Stimulated activated CD8-positive, alpha-beta memory T cell treated with anti-CD3 and anti-CD28 coated beads, Interleukin-12 subunit alpha, Interleukin-12 subunit beta, amount 100 ng/mL, for 24 hours (primary cell): ENCODE measurements around the gene EMC9.
"Not testable (repeated sequence)": the region's sequence is repeated elsewhere in the genome, so short reads cannot be mapped to it uniquely, and the experiment has no call there.

Source experiments
- DNase-seq: peaks from one replicate; pipeline ENCODE4 v3.0.0-alpha.2; 2020; ENCODE audit errors: extremely low read depth

EMC9 gene

GRCh38 chr14:24108336-24108874 lies 33.0 kb downstream of the EMC9 start:
- no peak for DNase-seq

- no peak for DNase-seq
These were observed 34.6 kb downstream of the EMC9 start for GRCh38 chr14:24106672-24107271.

GRCh38 chr14:24105609-24106239 lies 35.7 kb downstream of the EMC9 start:
- DNase-seq: not testable (repeated sequence)

GRCh38 chr14:24103451-24103850 lies 37.9 kb downstream of the EMC9 start:
- DNase-seq: no peak

DNA sequence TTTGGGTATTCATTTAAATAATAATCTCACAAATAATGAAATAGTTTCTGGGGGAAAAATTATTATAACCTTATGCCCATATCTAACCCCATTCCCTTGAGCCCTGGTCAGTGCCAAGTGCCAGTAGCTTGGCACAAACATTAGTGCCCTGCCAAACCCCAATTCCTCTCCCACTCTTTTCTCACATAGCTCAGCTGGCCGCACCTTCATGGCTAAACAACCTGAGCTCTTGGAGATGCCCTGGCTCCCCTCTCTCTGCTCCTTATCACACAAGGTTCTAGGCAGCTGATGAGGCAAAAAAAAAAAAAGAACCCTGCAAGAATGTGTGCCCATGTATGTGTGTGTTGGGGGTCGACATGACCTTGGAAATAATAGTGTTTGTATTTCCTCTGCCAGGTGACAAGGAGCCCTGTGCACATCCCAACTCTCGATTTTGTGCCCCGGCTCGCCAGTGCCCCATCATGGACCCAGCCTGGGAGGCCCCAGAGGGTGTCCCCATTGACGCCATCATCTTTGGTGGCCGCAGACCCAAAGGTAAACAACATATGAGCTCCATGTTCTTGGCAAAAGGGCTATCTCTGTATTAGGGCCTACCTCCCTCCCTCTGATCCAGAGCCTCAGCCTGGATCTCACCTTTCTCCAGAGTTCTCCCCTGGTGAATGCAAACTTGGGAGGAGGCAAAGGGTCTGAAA lies 38.9 kb downstream of the EMC9 start:
- no peak for DNase-seq

- no peak for DNase-seq
These were observed 40.4 kb downstream of the EMC9 start for GRCh38 chr14:24100982-24101494.

DNA sequence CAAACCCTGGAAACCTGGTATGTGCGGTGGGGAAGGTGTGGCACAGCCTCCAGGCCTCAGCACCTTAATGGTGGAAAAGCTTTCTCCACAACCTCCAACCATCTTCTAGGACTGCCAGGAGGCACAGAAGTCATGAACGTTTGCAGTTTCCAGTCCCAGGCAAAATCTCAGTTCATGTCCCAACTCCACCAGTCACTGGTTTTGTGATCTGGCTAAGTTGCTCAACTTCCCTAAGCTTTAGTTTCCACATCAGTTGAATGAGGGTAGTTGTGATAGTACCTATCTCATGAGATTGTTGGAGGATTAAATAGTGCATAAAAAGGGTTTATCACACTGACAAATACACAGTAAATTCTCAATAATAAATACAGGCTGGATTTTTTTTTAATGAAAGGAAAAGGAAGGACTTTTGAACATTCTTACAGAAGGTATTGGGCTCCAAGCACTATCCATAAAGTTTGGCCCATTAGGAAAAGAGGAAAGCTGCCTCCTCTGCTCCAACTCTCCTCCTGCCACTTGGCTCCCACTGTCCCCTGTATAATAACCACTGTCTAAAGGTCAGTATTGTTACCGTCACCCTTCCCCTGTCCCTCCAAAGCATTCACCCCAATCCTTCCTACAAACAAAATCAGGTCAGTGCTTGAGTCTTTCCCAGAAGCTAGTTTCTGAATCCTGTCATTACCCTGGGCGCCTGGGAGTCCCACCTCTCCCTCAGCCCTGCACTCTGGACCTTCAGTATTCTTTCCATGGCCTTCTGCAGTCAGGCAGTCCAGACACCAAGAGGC lies 41.0 kb downstream of the EMC9 start:
- no peak for DNase-seq

GRCh38 chr14:24098927-24099813 lies 42.2 kb downstream of the EMC9 start:
- no peak for DNase-seq

DNA sequence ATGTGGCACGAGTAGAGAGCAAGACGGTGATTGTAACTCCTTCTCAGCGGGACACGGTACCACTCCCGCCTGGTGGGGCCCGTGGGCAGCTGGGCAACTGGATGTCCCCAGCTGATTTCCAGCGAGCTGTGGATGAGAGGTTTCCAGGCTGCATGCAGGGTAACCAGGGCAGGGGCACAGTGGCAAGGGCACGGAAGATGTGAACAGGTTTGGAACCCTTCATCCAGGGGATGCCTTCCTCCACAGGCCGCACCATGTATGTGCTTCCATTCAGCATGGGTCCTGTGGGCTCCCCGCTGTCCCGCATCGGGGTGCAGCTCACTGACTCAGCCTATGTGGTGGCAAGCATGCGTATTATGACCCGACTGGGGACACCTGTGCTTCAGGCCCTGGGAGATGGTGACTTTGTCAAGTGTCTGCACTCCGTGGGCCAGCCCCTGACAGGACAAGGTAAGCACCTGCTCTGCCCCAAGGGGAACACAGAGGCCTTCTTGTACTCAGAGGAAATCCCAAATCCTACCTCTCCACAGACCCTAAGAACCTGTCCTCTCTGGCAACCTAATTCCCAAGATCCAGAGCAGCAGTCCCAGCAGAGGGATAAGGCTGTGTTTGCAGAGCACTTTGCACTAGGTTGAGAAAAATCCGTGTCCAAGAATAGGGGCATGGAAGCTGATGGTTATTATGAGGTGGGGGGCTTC lies 43.0 kb downstream of the EMC9 start:
- DNase-seq: no peak

- DNase-seq: no peak
These were observed 44.7 kb downstream of the EMC9 start for GRCh38 chr14:24096545-24097181.

GRCh38 chr14:24095271-24096068 lies 45.9 kb downstream of the EMC9 start:
- peak; percentile 27 for DNase-seq

- DNase-seq: no peak
These were observed 46.5 kb downstream of the EMC9 start for GRCh38 chr14:24094841-24095270.

- peak; percentile 65 for DNase-seq
These were observed 47.2 kb downstream of the EMC9 start, which contains the start of gene PCK2 for GRCh38 chr14:24093901-24094840. Gene PCK2 (plus strand): TSS chr14:24094311. CDS start chr14:24094406, 95 bp downstream.

DNA sequence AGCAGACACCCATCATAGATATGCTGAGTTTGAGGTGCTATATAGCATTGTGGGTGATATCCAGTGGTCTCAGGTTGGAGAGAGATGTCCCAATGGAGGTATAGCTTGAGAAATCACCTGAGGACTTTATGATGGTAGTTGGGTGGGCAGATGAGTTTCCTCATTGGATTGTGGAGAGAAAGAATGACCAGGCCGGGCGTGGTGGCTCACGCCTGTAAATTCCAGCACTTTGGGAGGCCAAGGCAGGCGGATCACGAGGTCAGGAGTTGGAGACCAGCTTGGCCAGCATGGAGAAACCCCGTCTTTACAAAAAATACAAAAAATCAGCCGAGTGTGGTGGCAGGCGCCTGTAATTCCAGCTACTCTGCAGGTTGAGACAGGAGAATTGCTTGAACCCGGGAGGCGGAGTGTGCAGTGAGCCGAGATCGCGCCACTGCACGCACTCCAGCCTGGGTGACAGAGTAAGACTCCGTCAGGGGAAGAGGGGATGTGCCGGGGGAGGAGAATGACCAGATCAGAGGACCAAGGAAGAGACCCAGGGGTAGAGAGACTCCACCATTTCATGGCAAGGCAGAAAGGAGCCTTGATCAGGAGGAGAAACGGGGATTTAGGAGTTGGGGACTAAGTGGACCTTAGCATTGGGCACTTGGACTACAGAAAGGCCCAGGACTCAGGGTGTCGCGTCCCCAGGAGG lies 48.0 kb downstream of the EMC9 start:
- DNase-seq: no peak

GRCh38 chr14:24092505-24093206 lies 48.7 kb downstream of the EMC9 start:
- DNase-seq: no peak

GRCh38 chr14:24092110-24092504 lies 49.3 kb downstream of the EMC9 start:
- DNase-seq: no peak
